IMR-90 (cell line): ENCODE data around the gene KIAA0513. TPM values are rescaled to one million over a fixed set of nuclear protein-coding genes. Genes with fewer than 3 reads are reported as not detected.

Experiments
- ATAC-seq: fragments of 200-7000 bp; cut with Tn5 transposase; 2 replicates; pipeline ENCODE4 v1.9.1; 2020; ENCODE audit warnings: low read depth, mild to moderate bottlenecking, moderate library complexity
- BruUV-seq: library from RNA; stranded (reverse); fragments of 400-500 nt; replicated peaks from 2 replicates; lab custom pipeline; 2021; lab: Mats Ljungman, UMichigan
- CTCF ChIA-PET: fragments of 300-600 bp; formaldehyde crosslinking; extraction: SDS; loops from one replicate; lab custom pipeline; 2021; ENCODE audit warnings: antibody characterized with exemption; lab: Yijun Ruan, JAX
- POLR2A ChIA-PET: fragments of 300-600 bp; sonication (Branson Sonifier 250); formaldehyde crosslinking; loops from one replicate; lab custom pipeline; 2022; ENCODE audit warnings: antibody characterized with exemption; ENCODE audit not compliant: unreplicated experiment; lab: Charles Lee
- DNase-seq: peaks from one replicate; pipeline ENCODE4 v3.0.0; 2013
- H2AFZ ChIP-seq: replicated peaks from 2 replicates; pipeline ENCODE3; 2013; ENCODE audit warnings: low read length, mild to moderate bottlenecking; ENCODE audit not compliant: poor library complexity
- H2AK5ac ChIP-seq: 2 replicates; pipeline ENCODE4 v1.6.1; 2013; ENCODE audit warnings: low read depth, low read length, inconsistent platforms
- H2AK9ac ChIP-seq: replicated peaks from 2 replicates; pipeline ENCODE3; 2013; ENCODE audit warnings: mild to moderate bottlenecking, low read depth, low read length, moderate library complexity; ENCODE audit not compliant: poor library complexity
- H2BK120ac ChIP-seq: 2 replicates; pipeline ENCODE4 v1.6.1; 2013; ENCODE audit warnings: low read depth, low read length, inconsistent platforms
- H2BK15ac ChIP-seq: 3 replicates; pipeline ENCODE4 v1.6.1; 2013; ENCODE audit warnings: low read depth, low read length, inconsistent platforms
- H2BK20ac ChIP-seq: 2 replicates; pipeline ENCODE4 v1.6.1; 2013; ENCODE audit warnings: low read depth, mild to moderate bottlenecking, inconsistent platforms, low read length, moderate library complexity
- H2BK5ac ChIP-seq: 2 replicates; pipeline ENCODE4 v1.6.1; 2013; ENCODE audit warnings: mild to moderate bottlenecking, low read depth, low read length, inconsistent platforms; ENCODE audit not compliant: poor library complexity, severe bottlenecking
- H3K14ac ChIP-seq: replicated peaks from 2 replicates; pipeline ENCODE4 v1.6.1; 2013; ENCODE audit warnings: low read depth, low read length, inconsistent platforms
- H3K18ac ChIP-seq: 2 replicates; pipeline ENCODE4 v1.6.1; 2013; ENCODE audit warnings: low read depth, low read length, control low read depth
- H3K23ac ChIP-seq: 2 replicates; pipeline ENCODE4 v1.6.1; 2013; ENCODE audit warnings: low read depth, low read length, inconsistent platforms
- H3K27ac ChIP-seq: 2 replicates; pipeline ENCODE4 v1.5.1; 2013; ENCODE audit warnings: mild to moderate bottlenecking, control low read depth, low read length; ENCODE audit not compliant: insufficient read depth
- H3K27me3 ChIP-seq: 2 replicates; pipeline ENCODE4 v1.6.1; 2013; ENCODE audit warnings: low read length; ENCODE audit not compliant: control insufficient read depth, insufficient read depth
- H3K36me3 ChIP-seq: 2 replicates; pipeline ENCODE4 v1.6.1; 2013; ENCODE audit warnings: low read length, mixed read lengths; ENCODE audit not compliant: control insufficient read depth, insufficient read depth
- H3K4ac ChIP-seq: 2 replicates; pipeline ENCODE4 v1.6.1; 2013; ENCODE audit warnings: low read depth, low read length, inconsistent platforms
- H3K4me1 ChIP-seq: 2 replicates; pipeline ENCODE4 v1.6.1; 2013; ENCODE audit warnings: low read length, mixed read lengths; ENCODE audit not compliant: control insufficient read depth, insufficient read depth
- H3K4me2 ChIP-seq: 2 replicates; pipeline ENCODE4 v1.6.1; 2013; ENCODE audit warnings: low read depth, mild to moderate bottlenecking, control low read depth, low read length, moderate library complexity
- H3K4me3 ChIP-seq: 2 replicates; pipeline ENCODE4 v1.5.1; 2013; ENCODE audit warnings: low read depth, mild to moderate bottlenecking, control low read depth, low read length, moderate library complexity; ENCODE audit not compliant: insufficient read depth
- H3K56ac ChIP-seq: 2 replicates; pipeline ENCODE4 v1.6.1; 2013; ENCODE audit warnings: low read length, inconsistent platforms; ENCODE audit not compliant: insufficient read depth; ENCODE audit errors: extremely low read depth
- H3K79me1 ChIP-seq, 2 experiments: 2 replicates each; pipeline ENCODE4 v1.6.1; 2013; ENCODE audit warnings: low read length in 2 of 2, inconsistent platforms in 1 of 2, low read depth in 1 of 2
- H3K9ac ChIP-seq: 2 replicates; pipeline ENCODE4 v1.6.1; 2013; ENCODE audit warnings: low read depth, low read length, control low read depth
- H3K9me1 ChIP-seq: 2 replicates; pipeline ENCODE4 v1.6.1; 2013; ENCODE audit warnings: low read length, inconsistent platforms; ENCODE audit not compliant: insufficient read depth
- H3K9me3 ChIP-seq: 2 replicates; pipeline ENCODE4 v1.6.1; 2013; ENCODE audit warnings: low read length; ENCODE audit not compliant: control insufficient read depth, insufficient read depth
- H4K20me1 ChIP-seq: 2 replicates; pipeline ENCODE4 v1.6.1; 2013; ENCODE audit warnings: low read length, inconsistent platforms; ENCODE audit not compliant: insufficient read depth
- H4K5ac ChIP-seq: 2 replicates; pipeline ENCODE4 v1.6.1; 2013; ENCODE audit warnings: mild to moderate bottlenecking, low read depth, low read length, control low read depth
- H4K8ac ChIP-seq, 2 experiments: 2 replicates each; pipeline ENCODE4 v1.6.1; 2013; ENCODE audit warnings: low read depth in 2 of 2, low read length in 2 of 2, control low read depth in 1 of 2, inconsistent platforms in 1 of 2
- H4K91ac ChIP-seq: 2 replicates; pipeline ENCODE4 v1.6.1; 2013; ENCODE audit warnings: low read depth, low read length, inconsistent platforms; ENCODE audit not compliant: insufficient read depth
- CEBPB ChIP-seq: IDR thresholded peaks from 2 replicates; pipeline ENCODE4 v1.6.1; 2012; ENCODE audit warnings: low read depth, low read length, improper control_type of control experiment
- CHD1 ChIP-seq: IDR thresholded peaks from 2 replicates; pipeline ENCODE4 v1.6.1; 2012; ENCODE audit warnings: low read depth, low read length, improper control_type of control experiment
- FOS ChIP-seq: fragments of 150-350 bp; IDR thresholded peaks from 2 replicates; pipeline ENCODE4 v1.6.1; 2016; ENCODE audit warnings: low read depth, low read length
- MAFK ChIP-seq: IDR thresholded peaks from 2 replicates; pipeline ENCODE4 v1.6.1; 2012; ENCODE audit warnings: low read depth, low read length, improper control_type of control experiment
- MXI1 ChIP-seq: IDR thresholded peaks from 2 replicates; pipeline ENCODE4 v1.6.1; 2012; ENCODE audit warnings: low read depth, mild to moderate bottlenecking, low read length, moderate library complexity, borderline replicate concordance
- NFE2L2 ChIP-seq: fragments of 150-350 bp; IDR thresholded peaks from 2 replicates; pipeline ENCODE4 v1.6.1; 2016; ENCODE audit warnings: low read depth, mild to moderate bottlenecking, low read length
- RAD21 ChIP-seq: IDR thresholded peaks from 2 replicates; pipeline ENCODE4 v1.6.1; 2012; ENCODE audit warnings: low read length, improper control_type of control experiment
- RCOR1 ChIP-seq: IDR thresholded peaks from 2 replicates; pipeline ENCODE4 v1.6.1; 2012; ENCODE audit warnings: mild to moderate bottlenecking, low read length, improper control_type of control experiment; ENCODE audit not compliant: insufficient replicate concordance
- RFX5 ChIP-seq: IDR thresholded peaks from 2 replicates; pipeline ENCODE4 v1.8.0; 2012; ENCODE audit warnings: low read depth, mild to moderate bottlenecking, low read length, moderate library complexity
- WGBS, 2 experiments: methylation state at CpG; one replicate each; pipeline versions ENCODE4 v1.1.5 to v1.1.7; 2013; ENCODE audit warnings: missing lambda C conversion rate in 2 of 2; ENCODE audit not compliant: insufficient read length in 1 of 2; ENCODE audit errors: extremely low coverage in 2 of 2; 5-methylcytosine and 5-hydroxymethylcytosine counted together
- dilution Hi-C: fragments of 300-500 bp; cut with HindIII; formaldehyde crosslinking; loops from one replicate; pipeline ENCODE4 v1.14.3; 2018; ENCODE audit warnings: low sequenced_read_pairs; ENCODE audit not compliant: unreplicated experiment
- in situ Hi-C: fragments of 300-500 bp; cut with MboI; formaldehyde crosslinking; loops from 3 replicates; pipeline ENCODE4 v1.14.3; 2019; ENCODE audit warnings: low sequenced_read_pairs, inconsistent platforms, mixed read lengths
- intact Hi-C: fragments of 100-400 bp; cut with micrococcal nuclease; formaldehyde crosslinking; loops from 2 replicates; pipeline ENCODE4 v1.10.0; 2022
- polyA plus RNA-seq, 3 experiments: library from polyadenylated mRNA; depleted of rRNA; stranded (reverse); fragments of >200 nt; gene quantifications; 2 replicates each; pipeline ENCODE4 v1.2.3, GENCODE V29; 2012; ENCODE audit warnings: low replicate concordance in 1 of 3
- total RNA-seq: library from RNA; depleted of rRNA; stranded (reverse); fragments of >200 nt; gene quantifications from 2 replicates; pipeline ENCODE4 v1.2.3, GENCODE V29; 2012

The KIAA0513 gene
- total and polyA plus RNA-seq, 2 of the 4 experiments (the other 2 are of a cell fraction), result 9.5 TPM

DNA sequence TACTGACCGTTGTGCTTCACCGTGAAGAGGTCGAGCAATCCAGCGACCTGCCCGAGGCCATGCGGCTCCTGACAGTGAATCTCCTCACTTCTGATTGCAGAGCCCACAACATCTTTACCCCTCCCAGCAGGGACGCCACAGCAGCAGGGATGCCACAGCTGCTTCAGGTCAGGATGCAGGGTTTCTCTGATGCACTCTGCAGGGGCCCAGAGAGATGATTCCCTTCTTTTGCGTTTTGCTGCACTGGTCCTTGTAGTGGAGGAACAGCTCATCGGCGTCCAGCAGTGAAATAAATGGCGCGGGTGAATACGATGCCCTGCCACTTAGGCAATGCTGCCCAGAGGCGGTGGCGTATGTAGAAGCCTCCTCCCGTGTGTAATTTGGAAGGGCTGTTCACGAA is 5.6 kb downstream of the KIAA0513 start:
- no peak for TF ChIP-seq CHD1
- no peak for TF ChIP-seq MAFK
- no peak for TF ChIP-seq RFX5
- TF ChIP-seq RAD21, result no peak
- TF ChIP-seq RCOR1, result no peak
- TF ChIP-seq NFE2L2, result no peak
- TF ChIP-seq FOS, result no peak
- no peak for TF ChIP-seq MXI1
- no peak for TF ChIP-seq CEBPB
- Histone ChIP-seq H3K36me3 (peaks cover 8% of the 10 kb centered on the region; the same call in 1 of the 2 replicates), H2BK5ac (no peak overlapping the region), H3K4ac (no peak overlapping the region), H4K8ac (no peak overlapping the region), H3K27me3 (no peaks in the 10 kb centered on the region), H3K56ac (no peak overlapping the region), H4K91ac (no peak overlapping the region), H4K20me1 (peaks cover 20% of the 10 kb centered on the region; the same call in 1 of the 2 replicates), H3K79me1 (peaks cover 8 to 56% of the 10 kb centered on the region in 2 experiments), H2BK120ac (no peak overlapping the region), H3K23ac (no peak overlapping the region), H3K4me1 (peaks cover 23% of the 10 kb centered on the region), H2AFZ (no peak overlapping the region), H4K5ac (no peak overlapping the region), H2BK15ac (no peak overlapping the region), H3K27ac (no peak overlapping the region), H2BK20ac (no peak overlapping the region), H3K4me2 (no peak overlapping the region), H2AK9ac (no peak overlapping the region), H3K4me3 (no peak overlapping the region), H3K9ac (no peak overlapping the region), H2AK5ac (no peak overlapping the region), H3K14ac (no peak overlapping the region), H3K9me1 (peaks cover 15% of the 10 kb centered on the region), H3K18ac (no peak overlapping the region), H3K9me3 (no peaks in the 10 kb centered on the region)
- ATAC-seq (no peak), DNase-seq (no peak)
- intact Hi-C loops, result no loop called here
- ChIA-PET POLR2A (no interaction called here), CTCF (no interaction called here)
- BruUV-seq, result no TSS peak
- dilution Hi-C loops, result no loop called here
- WGBS, 2 experiments, result 85% methylated on average over 11 of the region's 17 CpGs; no CpG with 5 or more reads in 1 of the 2 experiments
- in situ Hi-C loops, result no loop called here
